ENCODE results near the gene SHANK3.

DNA sequence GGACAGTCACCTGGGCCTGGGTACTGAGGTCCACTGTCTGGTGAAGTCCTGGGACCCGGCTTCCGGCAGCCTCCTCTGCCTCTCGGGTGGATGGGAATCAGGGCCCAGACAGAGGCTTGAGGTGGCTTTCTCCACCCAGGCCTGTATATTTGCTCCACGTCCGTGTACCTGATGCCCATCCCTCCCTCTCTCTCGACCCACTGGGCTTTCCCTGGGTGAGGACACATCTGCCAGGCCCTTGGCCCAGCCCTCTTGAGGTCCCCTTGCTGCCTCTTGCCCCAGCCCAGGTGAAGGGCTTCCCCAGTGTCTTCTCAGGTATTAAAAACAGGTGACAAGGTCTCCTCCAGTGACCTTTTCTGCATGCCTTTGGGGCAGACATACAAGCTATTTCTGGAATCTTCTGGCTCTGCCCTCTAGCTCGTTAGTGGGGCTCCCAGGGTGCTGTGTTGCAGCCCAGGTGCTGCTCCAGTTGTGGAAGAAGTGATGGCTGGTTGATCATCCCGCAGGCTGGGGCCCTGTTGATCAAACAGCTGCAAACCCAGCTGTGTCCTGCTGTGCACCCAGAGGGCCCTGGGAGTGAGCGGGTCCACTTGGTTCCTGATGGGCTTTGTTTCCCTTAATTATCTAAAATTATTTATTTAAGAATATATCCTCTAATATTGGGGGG lies 39.9 kb downstream of the SHANK3 start:
- TF ChIP-seq, protein P1, sequence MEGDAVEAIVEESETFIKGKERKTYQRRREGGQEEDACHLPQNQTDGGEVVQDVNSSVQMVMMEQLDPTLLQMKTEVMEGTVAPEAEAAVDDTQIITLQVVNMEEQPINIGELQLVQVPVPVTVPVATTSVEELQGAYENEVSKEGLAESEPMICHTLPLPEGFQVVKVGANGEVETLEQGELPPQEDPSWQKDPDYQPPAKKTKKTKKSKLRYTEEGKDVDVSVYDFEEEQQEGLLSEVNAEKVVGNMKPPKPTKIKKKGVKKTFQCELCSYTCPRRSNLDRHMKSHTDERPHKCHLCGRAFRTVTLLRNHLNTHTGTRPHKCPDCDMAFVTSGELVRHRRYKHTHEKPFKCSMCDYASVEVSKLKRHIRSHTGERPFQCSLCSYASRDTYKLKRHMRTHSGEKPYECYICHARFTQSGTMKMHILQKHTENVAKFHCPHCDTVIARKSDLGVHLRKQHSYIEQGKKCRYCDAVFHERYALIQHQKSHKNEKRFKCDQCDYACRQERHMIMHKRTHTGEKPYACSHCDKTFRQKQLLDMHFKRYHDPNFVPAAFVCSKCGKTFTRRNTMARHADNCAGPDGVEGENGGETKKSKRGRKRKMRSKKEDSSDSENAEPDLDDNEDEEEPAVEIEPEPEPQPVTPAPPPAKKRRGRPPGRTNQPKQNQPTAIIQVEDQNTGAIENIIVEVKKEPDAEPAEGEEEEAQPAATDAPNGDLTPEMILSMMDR (IDR thresholded peaks at IDR 0.05): no peak
- TF ChIP-seq POLR2A (IDR thresholded peaks at IDR 0.05): no peak
